HG02870 (cell line): ENCODE data around the gene MARVELD3.
"Not testable (repeated sequence)": the region's sequence is repeated elsewhere in the genome, so short reads cannot be mapped to it uniquely, and the experiment has no call there.

Source experiments
- ATAC-seq: cut with Tn5 transposase; IDR thresholded peaks from one replicate; pipeline ENCODE4 v1.9.1; 2021; ENCODE audit warnings: mild to moderate bottlenecking, moderate library complexity; ENCODE audit not compliant: unreplicated experiment

Gene MARVELD3

GRCh38 chr16:71626018-71626857, at the start of gene MARVELD3:
TSS of gene MARVELD3 (plus strand) at chr16:71626184. CDS start at chr16:71626230, 46 bp downstream.
- no peak for ATAC-seq

- ATAC-seq = no peak
Observed at GRCh38 chr16:71576971-71577370, 49.0 kb upstream of the MARVELD3 start, which contains the start of gene TAT. TSS of gene TAT (minus strand) at chr16:71577092. CDS start at chr16:71576415, 677 bp downstream.

- not testable (repeated sequence) for ATAC-seq
Observed at GRCh38 chr16:71582553-71582848, 43.5 kb upstream of the MARVELD3 start.

GRCh38 chr16:71584543-71585317, 41.3 kb upstream of the MARVELD3 start:
- ATAC-seq = no peak

GRCh38 chr16:71585318-71585703, 40.7 kb upstream of the MARVELD3 start:
- ATAC-seq = no peak

- not testable (repeated sequence) for ATAC-seq
Observed at GRCh38 chr16:71589334-71589733, 36.6 kb upstream of the MARVELD3 start.

GRCh38 chr16:71590071-71590470, 35.9 kb upstream of the MARVELD3 start:
- not testable (repeated sequence) for ATAC-seq

- no peak for ATAC-seq
Observed at GRCh38 chr16:71590584-71590983, 35.4 kb upstream of the MARVELD3 start.

GRCh38 chr16:71591917-71592316, 34.1 kb upstream of the MARVELD3 start:
- ATAC-seq = no peak

- ATAC-seq = no peak
Observed at GRCh38 chr16:71593048-71593999, 32.7 kb upstream of the MARVELD3 start.

- ATAC-seq = no peak
Observed at GRCh38 chr16:71594000-71594646, 31.9 kb upstream of the MARVELD3 start.

- not testable (repeated sequence) for ATAC-seq
Observed at GRCh38 chr16:71595340-71595826, 30.6 kb upstream of the MARVELD3 start.

GRCh38 chr16:71598426-71598825, 27.6 kb upstream of the MARVELD3 start:
- ATAC-seq = not testable (repeated sequence)

- no peak for ATAC-seq
Observed at GRCh38 chr16:71600822-71601221, 25.2 kb upstream of the MARVELD3 start.

- ATAC-seq = no peak
Observed at GRCh38 chr16:71609066-71609465, 16.9 kb upstream of the MARVELD3 start.

- ATAC-seq = no peak
Observed at GRCh38 chr16:71610447-71610846, 15.5 kb upstream of the MARVELD3 start.

GRCh38 chr16:71610936-71611871, 14.8 kb upstream of the MARVELD3 start:
- no peak for ATAC-seq

- ATAC-seq = not testable (repeated sequence)
Observed at GRCh38 chr16:71614956-71615355, 11.0 kb upstream of the MARVELD3 start.

GRCh38 chr16:71618429-71618828, 7.6 kb upstream of the MARVELD3 start:
- ATAC-seq = no peak
